SU-DHL-6 (cell line): ENCODE results near the gene CFAP410.

Source experiments
- H2AFZ ChIP-seq: fragments of 200-600 bp; sonication (generic); 2 replicates; pipeline ENCODE4 v1.6.1; 2014; ENCODE audit warnings: low read depth, mild to moderate bottlenecking, moderate library complexity, mixed read lengths, antibody characterized with exemption, low read length; ENCODE audit not compliant: severe bottlenecking
- H3F3A ChIP-seq: fragments of 200-600 bp; shearing (Covaris generic); 2 replicates; pipeline ENCODE4 v1.6.0; 2016; ENCODE audit warnings: antibody characterized with exemption, mild to moderate bottlenecking; ENCODE audit not compliant: insufficient read depth
- H3K27ac ChIP-seq: fragments of 200-600 bp; sonication (generic); 2 replicates; pipeline ENCODE4 v1.5.1; 2016; ENCODE audit warnings: low read depth, mild to moderate bottlenecking, low read length, moderate library complexity, mixed read lengths
- H3K27me3 ChIP-seq: fragments of 200-600 bp; sonication (generic), shearing (Covaris generic); 2 replicates; pipeline ENCODE4 v1.6.0; 2014; ENCODE audit warnings: mild to moderate bottlenecking, low read length
- H3K36me3 ChIP-seq: fragments of 200-600 bp; sonication (generic); 2 replicates; pipeline ENCODE4 v1.6.1; 2014; ENCODE audit warnings: mild to moderate bottlenecking, low read length, mixed read lengths
- H3K4me2 ChIP-seq: fragments of 300-600, 200-600 bp; shearing (Covaris generic), sonication (generic); 2 replicates; pipeline ENCODE4 v1.6.0; 2014; ENCODE audit warnings: low read length, low read depth, mild to moderate bottlenecking; ENCODE audit not compliant: poor library complexity, severe bottlenecking
- H3K4me3 ChIP-seq: fragments of 200-600 bp; sonication (generic); 2 replicates; pipeline ENCODE4 v1.5.1; 2014; ENCODE audit warnings: antibody characterized with exemption, low read length, mild to moderate bottlenecking, mixed read lengths; ENCODE audit not compliant: insufficient read depth, poor library complexity, severe bottlenecking
- H3K79me2 ChIP-seq: fragments of 200-600 bp; sonication (generic); 2 replicates; pipeline ENCODE4 v1.6.1; 2014; ENCODE audit warnings: mild to moderate bottlenecking, low read length, moderate library complexity; ENCODE audit not compliant: insufficient read depth
- H3K9ac ChIP-seq: fragments of 200-600 bp; sonication (generic); 2 replicates; pipeline ENCODE4 v1.7.0; 2014; ENCODE audit warnings: mild to moderate bottlenecking, low read length
- H3K9me2 ChIP-seq: fragments of 200-600 bp; sonication (generic); replicated peaks from 2 replicates; pipeline ENCODE4 v1.6.1; 2014; ENCODE audit warnings: low read length; ENCODE audit not compliant: insufficient read depth
- H3K9me3 ChIP-seq: fragments of 200-600 bp; sonication (generic); 2 replicates; pipeline ENCODE4 v1.6.1; 2014; ENCODE audit warnings: low read length, mixed read lengths; ENCODE audit not compliant: insufficient read depth
- H4K20me1 ChIP-seq: fragments of 200-600 bp; sonication (generic); 2 replicates; pipeline ENCODE4 v1.6.1; 2014; ENCODE audit warnings: low read depth, mild to moderate bottlenecking, antibody characterized with exemption, low read length, moderate library complexity, mixed read lengths
- EZH2phosphoT487 ChIP-seq: fragments of 200-600 bp; sonication (generic), shearing (Covaris generic); conservative IDR thresholded peaks from 2 replicates; pipeline ENCODE4 v1.6.1; 2018; ENCODE audit warnings: mild to moderate bottlenecking, antibody characterized with exemption, low read length, moderate library complexity, mixed read lengths
- TF ChIP-seq, protein P1 (sequence below): fragments of 200-600 bp; sonication (generic); IDR thresholded peaks from one replicate; pipeline ENCODE4 v1.5.1; 2017; ENCODE audit warnings: antibody characterized with exemption, mild to moderate bottlenecking, low read length, moderate library complexity; ENCODE audit not compliant: insufficient read depth, poor library complexity, severe bottlenecking

Gene CFAP410

DNA sequence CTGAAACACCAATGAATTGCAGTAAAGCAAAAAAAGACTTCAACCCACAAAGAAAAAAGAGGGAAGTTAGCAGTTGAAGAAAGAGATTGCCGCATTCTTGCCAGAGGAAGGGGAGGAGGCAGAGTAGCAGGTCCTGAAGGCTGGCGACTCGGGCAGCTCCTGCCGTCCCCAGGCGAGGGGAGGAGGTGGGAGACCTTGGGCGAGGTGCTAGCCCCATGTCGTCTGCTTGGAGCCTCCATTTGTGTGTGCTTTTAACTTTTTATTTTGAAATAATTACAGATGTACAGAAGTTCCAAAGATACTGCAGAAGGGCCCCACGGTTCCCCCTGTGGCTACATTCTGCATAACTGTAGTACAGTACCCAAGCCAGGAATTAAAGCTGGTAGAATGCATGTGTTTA, 21.0 kb upstream of the CFAP410 start:
- no peaks in the 10 kb centered on the region for H3K27me3 ChIP-seq
- H3K4me2 ChIP-seq: no peak overlapping the region
- no peaks in the 10 kb centered on the region for H3K36me3 ChIP-seq
- no peak overlapping the region for H3K27ac ChIP-seq
- TF ChIP-seq, protein P1, sequence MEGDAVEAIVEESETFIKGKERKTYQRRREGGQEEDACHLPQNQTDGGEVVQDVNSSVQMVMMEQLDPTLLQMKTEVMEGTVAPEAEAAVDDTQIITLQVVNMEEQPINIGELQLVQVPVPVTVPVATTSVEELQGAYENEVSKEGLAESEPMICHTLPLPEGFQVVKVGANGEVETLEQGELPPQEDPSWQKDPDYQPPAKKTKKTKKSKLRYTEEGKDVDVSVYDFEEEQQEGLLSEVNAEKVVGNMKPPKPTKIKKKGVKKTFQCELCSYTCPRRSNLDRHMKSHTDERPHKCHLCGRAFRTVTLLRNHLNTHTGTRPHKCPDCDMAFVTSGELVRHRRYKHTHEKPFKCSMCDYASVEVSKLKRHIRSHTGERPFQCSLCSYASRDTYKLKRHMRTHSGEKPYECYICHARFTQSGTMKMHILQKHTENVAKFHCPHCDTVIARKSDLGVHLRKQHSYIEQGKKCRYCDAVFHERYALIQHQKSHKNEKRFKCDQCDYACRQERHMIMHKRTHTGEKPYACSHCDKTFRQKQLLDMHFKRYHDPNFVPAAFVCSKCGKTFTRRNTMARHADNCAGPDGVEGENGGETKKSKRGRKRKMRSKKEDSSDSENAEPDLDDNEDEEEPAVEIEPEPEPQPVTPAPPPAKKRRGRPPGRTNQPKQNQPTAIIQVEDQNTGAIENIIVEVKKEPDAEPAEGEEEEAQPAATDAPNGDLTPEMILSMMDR: no peak
- TF ChIP-seq EZH2phosphoT487: no peak
- no peaks in the 10 kb centered on the region for H3K9me2 ChIP-seq
- no peaks in the 10 kb centered on the region for H3F3A ChIP-seq
- H4K20me1 ChIP-seq: no peaks in the 10 kb centered on the region
- no peak overlapping the region for H3K9ac ChIP-seq
- H3K4me3 ChIP-seq: no peak overlapping the region
- no peak overlapping the region for H2AFZ ChIP-seq
- no peaks in the 10 kb centered on the region for H3K9me3 ChIP-seq
- H3K79me2 ChIP-seq: no peaks in the 10 kb centered on the region

DNA sequence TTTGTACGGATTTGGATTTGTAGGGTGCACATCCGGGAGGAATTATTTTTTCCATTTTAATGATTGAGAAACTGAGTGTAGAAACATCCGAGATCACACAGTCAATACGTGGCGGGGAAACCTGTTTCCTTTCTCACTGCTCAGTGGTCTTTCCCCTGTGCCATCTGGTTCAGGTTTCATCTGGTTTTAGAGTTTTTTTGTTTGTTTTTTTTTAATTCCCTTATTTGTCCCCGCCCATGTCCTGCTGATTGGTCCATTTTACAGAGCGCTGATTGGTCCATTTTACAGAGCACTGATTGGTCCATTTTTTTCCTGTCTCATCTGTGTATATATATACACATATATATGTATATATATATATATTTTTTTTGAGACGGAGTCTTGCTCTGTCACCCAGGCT, 20.2 kb upstream of the CFAP410 start:
- TF ChIP-seq EZH2phosphoT487: no peak
- H3K9me3 ChIP-seq: no peaks in the 10 kb centered on the region
- no peaks in the 10 kb centered on the region for H3K79me2 ChIP-seq
- no peak overlapping the region for H3K4me3 ChIP-seq
- H3F3A ChIP-seq: no peaks in the 10 kb centered on the region
- no peak overlapping the region for H3K9ac ChIP-seq
- H4K20me1 ChIP-seq: no peaks in the 10 kb centered on the region
- H2AFZ ChIP-seq: no peak overlapping the region
- H3K9me2 ChIP-seq: no peaks in the 10 kb centered on the region
- H3K36me3 ChIP-seq: no peaks in the 10 kb centered on the region
- H3K27ac ChIP-seq: no peak overlapping the region
- H3K4me2 ChIP-seq: no peak overlapping the region
- no peaks in the 10 kb centered on the region for H3K27me3 ChIP-seq

GRCh38 chr21:44357064-44357837, 18.1 kb upstream of the CFAP410 start:
- Histone ChIP-seq H3K4me2 (no peak overlapping the region), H3K79me2 (no peaks in the 10 kb centered on the region), H4K20me1 (no peaks in the 10 kb centered on the region), H2AFZ (no peak overlapping the region), H3K9me2 (no peaks in the 10 kb centered on the region), H3F3A (no peaks in the 10 kb centered on the region), H3K27me3 (no peaks in the 10 kb centered on the region), H3K9ac (no peak overlapping the region), H3K36me3 (no peaks in the 10 kb centered on the region), H3K9me3 (no peaks in the 10 kb centered on the region), H3K4me3 (no peak overlapping the region), H3K27ac (no peak overlapping the region)
- TF ChIP-seq, protein P1: no peak

DNA sequence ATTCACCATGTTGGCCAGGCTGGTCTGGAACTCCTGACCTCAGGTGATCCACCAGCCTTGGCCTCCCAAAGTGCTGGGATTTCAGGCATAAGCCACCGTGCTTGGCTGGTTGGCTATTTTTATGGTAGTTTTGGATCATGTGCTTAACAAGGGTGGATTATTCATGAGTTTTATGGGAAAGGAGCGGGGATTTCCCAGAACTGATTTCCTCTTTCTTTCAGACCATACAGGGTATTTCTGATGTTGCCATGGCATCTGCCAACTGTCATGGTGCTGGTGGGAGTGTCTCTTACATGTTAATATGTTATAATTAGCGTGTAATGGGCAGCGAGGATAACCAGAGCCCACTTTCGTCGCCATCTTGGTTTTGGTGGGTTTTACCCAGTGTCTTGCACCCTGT, 17.4 kb upstream of the CFAP410 start:
- Histone ChIP-seq H3K9ac (no peak overlapping the region), H3K9me2 (no peaks in the 10 kb centered on the region), H3K79me2 (no peaks in the 10 kb centered on the region), H3K4me3 (no peak overlapping the region), H3K36me3 (no peaks in the 10 kb centered on the region), H3F3A (no peaks in the 10 kb centered on the region), H3K27ac (no peak overlapping the region), H3K4me2 (no peak overlapping the region), H3K27me3 (no peaks in the 10 kb centered on the region), H4K20me1 (no peaks in the 10 kb centered on the region), H3K9me3 (no peaks in the 10 kb centered on the region), H2AFZ (no peak overlapping the region)
- TF ChIP-seq, protein P1: no peak
- TF ChIP-seq EZH2phosphoT487: no peak
